Fibroblast of skin of right quadriceps (primary cell): Measurements from ENCODE around the gene OR9A4.

Experiments
- DNase-seq: peaks from one replicate; pipeline ENCODE4 v3.0.0-alpha.2; 2013

The OR9A4 gene

DNA sequence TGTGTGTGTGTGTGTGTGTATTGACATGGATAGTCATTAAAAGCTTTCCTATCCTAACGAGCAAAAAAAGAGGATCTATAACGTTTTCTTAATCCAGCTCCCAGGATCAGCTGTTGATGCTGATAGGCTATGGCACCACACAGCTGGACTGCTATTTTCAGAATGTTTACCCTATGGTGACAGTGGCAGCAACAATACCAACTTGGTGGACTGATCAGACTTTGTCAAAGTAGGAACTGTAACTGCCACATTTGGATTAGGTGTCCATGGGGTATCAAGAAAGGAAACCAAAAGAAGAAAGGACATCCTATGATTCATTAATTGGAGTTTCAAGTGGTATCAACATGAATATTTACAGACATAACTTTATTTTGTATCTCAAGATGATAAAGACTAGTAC is 33.3 kb downstream of the OR9A4 start:
- no peak for DNase-seq

DNA sequence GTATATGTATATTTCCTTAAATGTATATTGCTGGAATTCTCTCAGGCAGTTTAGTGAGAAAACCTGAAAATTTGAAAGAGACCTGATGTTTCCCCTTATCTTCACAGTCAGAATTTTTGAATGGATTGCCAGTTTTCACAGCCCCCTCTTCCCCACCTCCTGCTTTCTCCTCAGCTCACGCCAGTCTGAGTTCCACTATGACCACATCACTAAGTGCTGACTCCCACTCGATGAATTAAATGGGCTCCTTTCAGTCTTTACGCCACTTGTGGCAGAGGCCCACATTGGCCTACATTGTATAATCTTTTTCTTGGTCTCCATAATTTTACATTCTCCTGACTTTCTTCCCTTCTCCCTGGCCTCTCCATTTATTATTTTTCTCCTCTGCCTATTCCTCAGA is 33.7 kb downstream of the OR9A4 start:
- DNase-seq: no peak

DNA sequence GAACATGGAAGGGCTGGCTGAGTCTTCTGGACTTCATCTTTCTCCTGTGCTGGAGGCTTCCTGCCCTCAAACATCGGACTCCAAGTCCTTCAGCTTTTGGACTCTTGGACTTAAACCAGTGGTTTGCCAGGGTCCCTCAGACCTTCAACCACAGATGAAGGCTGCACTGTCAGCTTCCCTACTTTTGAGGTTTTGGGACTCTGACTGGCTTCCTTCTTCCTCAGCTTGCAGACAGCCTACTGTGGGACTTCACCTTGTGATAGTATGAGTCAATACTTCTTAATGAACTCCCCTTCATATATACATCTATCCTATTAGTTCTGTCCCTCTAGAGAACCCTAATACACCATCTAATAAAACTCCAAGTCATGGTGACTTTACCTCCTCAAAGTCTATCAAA is 34.6 kb downstream of the OR9A4 start:
- no peak for DNase-seq

DNA sequence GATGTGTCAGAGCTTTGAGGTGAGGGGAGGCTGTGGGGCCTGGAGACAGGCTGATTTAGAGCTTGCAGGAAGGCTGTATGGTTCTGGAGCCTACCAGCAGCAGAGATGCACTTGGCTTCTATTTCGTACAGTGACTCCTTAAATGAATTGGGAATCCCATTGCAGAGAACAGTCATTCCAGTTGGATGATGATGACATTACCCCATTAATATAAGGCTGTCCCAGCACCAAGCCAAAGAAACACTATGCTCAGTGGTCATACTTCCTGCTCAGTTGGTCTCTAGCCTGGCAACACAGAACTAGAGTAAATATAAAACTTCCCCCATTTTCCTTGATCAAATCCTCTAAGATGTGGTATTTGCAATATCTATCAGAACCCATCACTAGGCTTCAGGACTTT is 36.3 kb downstream of the OR9A4 start:
- DNase-seq: no peak

DNA sequence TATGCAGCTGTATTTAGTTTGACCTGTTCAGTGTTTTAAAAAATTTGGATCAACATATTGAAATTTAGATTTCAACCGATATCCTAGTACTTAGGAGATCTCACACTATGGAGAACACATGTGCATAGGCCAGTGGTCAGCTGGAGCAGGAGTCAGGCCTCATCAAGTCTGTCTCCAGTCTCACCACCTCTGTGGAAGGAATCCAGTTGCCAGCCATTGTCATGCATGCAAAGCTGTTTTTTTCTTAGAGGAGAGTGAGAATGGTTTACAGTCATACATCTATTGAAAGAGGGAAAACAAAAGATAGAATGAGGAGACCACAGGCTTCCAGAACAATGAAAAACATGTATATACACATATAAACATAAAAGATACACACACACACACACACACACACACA is 38.1 kb downstream of the OR9A4 start:
- no peak for DNase-seq

DNA sequence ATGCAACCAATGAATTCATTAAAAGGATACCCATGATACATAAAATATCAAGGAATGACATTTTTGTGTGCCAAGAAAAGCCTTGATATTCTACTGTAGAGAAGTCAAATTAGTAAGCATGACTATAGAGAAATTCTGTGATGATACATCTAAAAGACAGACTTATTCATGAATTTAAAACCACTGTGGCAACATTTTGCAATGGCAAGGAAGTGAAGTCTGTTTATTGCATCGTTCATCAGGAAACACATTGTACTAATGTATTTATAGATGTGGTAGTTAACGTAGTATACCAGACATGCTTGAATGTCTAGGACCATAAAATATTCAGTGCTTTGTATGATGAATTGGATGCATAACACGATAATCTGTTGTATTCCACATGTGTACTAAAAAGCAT is 39.9 kb downstream of the OR9A4 start:
- no peak for DNase-seq

DNA sequence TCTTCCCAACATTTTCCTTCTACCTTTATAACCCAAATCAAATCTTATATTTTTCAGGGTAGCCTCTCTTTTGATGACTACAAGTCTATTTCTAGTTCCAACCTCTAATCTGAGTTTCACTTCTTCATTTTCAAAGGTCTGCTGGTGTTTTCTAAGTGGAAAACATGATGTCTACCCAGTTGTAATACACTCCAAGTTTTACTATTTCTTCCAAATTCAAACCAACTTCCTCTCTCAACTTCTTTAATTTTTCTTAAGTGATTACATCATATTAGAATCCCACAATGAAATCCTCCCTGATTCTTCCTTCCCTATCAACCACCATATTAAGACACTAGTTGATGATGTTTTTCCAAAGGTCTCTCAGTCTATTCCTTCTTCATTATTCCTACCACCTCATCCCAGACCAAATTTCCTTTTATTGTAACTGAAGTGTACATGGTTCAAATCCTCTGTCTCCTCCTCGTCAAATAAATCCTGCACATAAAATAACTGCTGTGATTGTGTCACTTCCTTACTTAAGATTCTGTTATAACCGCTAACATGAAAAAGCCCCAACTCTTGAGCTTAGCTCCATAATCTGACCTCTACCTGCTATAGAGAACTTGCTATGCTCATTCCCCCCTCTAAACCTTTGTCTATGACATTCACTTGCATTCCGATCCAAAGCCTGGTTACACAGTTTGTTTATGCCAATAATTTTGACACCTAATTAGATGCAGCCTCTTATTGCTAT is 44.7 kb downstream of the OR9A4 start:
- no peak for DNase-seq
